Activated CD4-positive, alpha-beta T cell treated with anti-CD3 and anti-CD28 coated beads for 48 hours (primary cell): Measurements from ENCODE around the gene FOXK2.

ENCODE experiments used
- DNase-seq: peaks from one replicate; pipeline ENCODE4 v3.0.0-alpha.2; 2020

FOXK2 gene

DNA sequence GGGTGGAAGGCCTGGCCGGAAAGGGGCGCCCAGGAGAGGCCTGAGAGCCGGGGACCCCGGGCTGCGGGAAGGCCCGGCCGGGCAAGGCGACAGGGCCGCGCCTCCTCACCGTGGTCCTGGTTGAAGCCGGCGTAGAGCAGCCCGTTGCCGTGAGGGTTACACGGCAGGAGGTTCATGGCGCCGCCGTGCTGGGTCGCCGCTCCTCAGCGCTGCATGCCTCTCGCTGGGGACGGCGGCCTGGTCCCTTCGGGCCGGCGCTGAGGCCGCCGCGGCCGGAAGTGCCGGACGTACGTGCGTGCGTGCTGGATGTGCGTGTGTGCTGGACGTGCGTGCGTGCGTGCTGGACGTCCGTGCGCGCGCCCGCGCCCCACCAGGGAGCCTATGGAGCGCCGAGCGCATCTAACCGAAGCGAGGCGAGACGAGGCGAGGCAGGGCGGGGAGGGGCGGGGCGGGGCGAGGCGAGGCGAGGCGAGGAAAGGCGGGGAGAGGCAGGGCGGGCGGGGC is 128.7 kb downstream of the FOXK2 start, which contains the start of gene WDR45B:
TSS of gene WDR45B (minus strand) at position 280 of the 504 bp plus-strand sequence. CDS start at position 176, 104 bp downstream.
- peak; percentile 94 for DNase-seq

DNA sequence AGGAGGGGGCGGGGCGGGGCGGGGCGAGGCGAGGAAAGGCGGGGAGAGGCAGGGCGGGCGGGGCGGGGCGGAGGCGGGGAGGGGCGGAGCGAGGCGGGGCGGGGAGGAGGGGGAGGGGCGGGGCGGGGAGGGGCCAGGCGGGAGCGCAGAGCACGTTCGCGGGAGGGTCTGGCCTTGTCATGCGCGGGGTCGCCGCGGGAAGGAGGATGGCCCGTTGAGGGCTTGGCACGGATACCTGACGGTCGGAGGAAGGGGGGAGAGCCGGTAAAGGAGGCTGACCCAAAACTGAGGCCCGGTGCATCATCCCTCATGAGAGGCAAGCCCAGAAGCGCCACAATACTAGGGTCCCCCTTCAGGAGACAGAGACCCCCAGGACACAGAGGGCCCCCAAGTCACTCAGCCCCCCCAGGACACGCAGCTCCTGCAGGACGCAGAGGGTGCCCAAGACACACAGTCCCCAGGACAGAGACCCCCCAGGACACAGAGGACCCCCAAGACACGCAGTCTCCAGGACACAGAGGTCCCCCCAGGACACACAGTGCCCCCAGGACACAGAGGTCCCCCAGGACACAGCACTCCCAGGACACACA is 129.3 kb downstream of the FOXK2 start:
- no peak for DNase-seq

DNA sequence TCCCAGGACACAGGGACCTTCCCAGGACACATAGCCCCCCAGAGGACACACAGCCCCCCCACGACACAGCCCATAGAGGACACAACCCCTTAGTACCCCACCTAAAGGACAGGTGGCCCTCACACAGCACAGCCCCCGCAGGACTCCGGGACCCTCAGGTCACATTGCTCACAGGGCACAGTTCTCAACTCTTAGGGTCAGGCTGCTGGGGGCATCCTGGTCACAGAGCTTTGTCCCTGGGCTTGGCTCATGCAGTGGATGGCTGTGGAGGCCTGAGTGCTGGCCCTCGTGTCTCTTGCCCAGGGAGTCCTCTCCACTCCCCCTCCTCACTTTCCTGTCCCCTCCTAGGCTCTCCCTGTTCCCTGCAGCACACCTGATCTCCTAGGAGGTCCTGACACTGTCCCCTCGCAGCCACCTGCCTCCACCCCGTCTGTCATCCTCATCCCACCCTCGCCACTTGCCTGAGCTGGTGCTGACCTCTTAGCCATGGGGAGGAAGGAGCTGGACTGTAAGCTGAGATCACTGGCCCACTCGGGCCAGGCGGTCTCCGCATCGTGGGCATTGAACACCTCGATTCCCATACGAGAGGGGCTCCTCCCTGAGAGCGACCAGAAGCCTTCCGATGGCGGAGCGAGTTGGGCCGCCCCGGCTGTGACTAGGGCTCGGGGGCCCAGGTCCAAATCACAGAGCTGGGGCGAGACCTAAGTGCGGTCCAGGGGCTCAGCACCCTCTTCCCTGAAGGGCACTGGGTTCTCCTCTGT is 130.1 kb downstream of the FOXK2 start:
- DNase-seq: no peak

DNA sequence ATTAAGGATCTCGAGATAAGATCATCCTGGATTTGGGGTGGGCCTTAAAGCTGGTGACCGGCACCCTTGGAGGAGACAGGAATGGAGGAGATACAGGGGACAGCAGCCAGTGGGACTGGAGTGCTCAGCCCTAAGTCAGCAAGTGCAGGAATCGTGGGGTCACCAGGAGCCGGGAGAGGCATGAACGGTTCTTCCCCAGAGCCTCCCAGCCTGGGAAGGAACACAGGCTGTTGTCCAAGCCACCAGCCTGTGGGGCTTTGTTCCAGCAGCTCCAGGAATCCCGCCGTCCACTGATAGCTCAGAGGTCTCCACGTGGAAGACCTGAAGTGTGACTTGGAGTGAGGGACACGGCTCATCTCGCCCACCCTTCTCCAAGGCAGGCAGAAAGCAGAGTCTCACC is 131.2 kb downstream of the FOXK2 start:
- DNase-seq: no peak

DNA sequence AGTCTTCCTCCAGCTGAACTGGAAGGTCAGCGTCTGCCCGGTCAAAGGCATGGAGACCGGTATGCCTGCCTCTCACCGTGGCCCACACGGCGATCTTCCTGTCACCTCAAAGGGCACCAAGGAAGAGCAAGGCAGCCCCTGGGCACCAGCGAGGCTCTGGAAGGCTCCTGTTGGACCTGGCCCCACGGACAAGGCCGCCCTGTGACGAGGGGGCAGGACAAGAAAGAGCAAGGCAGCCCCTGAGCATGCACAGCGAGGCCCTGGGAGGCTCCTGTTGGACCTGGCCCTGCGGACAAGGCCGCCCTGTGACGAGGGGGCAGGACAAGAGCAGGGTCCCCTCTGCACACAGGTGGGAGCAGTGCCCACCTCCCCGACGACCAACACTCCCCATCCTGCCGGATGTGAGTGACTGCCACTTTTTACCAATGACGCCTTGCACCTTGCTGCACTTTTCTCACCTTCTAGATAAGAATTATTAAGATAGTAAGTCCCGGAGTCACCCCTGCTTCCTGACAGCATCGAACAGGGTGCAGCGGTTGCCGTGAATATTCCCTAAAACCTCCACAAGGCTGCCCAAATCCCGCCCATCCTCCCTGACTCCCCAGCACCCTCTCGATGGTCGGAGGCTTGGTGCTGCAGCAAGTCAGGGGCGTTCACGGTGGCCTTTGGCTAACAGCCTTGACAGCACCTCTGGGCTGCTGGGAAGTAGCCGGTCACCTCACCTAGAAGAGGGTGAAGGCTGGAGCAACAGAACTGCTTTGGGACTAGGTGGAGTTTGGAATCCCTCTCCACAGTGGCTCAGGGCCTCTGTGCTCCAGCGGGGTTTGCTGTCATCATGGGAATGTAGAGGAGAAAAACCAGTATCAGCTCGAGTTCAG is 134.4 kb downstream of the FOXK2 start:
- DNase-seq: no peak
